ENCODE data around the gene SMPD3.

The SMPD3 gene

GRCh38 chr16:68433316-68433715 is 15.0 kb downstream of the SMPD3 start:
- no peak for DNase-seq (ENCODE audit: low spot score)

GRCh38 chr16:68432701-68433100 is 15.6 kb downstream of the SMPD3 start:
- no peak for DNase-seq (ENCODE audit: low spot score)

DNA sequence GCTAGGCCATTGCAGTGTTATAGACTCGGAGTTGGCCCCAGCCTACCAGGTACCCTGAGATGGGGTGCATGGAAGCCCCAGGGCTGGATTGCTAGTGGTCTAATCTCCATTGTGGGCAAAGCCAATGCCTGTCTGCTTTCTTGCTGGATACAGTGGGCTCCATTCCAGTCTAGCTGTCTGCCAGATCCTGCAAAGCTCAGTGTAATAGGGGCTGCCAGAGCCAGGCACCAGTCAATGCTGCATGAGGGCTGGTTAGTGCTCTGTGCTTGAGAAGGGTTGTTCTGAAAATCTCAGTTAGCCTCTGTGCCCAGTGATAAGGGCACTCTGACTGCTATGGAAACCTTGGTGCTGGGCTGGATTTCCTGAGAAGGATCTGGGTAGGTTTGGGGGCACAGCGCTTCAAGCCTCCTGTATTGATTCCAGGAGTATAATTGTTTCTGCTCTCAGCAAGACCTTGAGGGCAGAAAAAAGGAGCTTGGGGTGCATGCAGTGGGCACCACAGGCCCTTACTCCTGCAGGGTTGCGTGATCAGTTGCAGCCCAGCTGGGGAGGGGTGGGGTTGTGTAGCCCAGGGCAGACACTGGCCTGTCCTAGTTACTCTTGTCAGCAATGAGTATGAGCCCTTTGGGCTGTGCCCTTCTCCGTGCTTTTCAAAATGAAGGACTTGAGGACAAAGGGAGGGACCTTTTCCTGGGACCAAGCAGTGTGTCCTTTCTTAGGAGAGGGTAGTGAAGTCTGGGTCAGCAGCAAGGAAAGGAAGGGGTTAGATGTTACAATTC is 19.0 kb downstream of the SMPD3 start:
- no peak for DNase-seq (ENCODE audit: low spot score)

DNA sequence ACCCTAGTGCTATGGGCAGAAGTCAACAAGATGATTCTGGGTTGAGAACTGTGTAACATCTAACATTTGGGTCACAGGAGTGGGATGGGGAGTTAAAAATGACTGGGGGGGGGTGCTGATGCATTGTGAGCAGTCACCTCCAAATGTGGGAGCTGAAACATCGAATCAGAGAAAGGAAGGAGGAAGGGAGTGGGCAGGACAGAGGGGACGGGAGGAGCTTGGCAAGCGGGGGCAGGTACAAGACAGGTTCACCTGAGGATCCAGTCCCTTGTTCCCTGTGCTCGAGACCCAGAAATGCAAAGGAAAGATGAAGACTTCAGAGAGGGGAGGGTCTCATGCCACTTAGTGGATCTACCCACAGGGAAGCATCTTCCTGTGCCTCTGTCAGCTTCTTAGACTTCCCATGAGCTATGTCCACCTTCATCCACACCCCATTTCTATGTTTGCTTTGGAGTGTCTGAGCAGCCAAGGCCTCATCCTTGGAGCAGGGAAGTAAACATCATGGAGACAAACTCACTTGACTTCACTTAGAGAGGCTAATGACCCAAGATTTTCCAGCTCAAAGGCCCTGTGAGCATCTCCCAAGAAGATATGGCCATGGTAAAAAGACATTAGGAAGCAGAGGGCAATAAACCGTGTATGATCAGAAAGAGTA is 20.5 kb downstream of the SMPD3 start:
- DNase-seq (ENCODE audit: low spot score): no peak

DNA sequence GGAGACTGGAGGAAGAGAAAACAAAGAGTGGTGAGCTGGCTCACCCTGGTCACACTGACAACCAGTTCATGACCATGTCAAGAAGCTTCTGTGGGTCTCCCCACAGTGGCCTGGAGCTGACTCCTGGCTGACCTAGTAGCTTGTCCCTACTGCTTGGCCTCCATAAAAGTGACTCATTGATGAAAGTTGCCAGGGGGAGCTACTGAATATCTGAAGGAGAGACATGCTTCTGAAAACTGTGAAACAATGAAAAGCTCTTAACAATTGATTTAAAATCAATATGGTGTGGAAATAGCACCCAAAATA is 22.0 kb downstream of the SMPD3 start:
- no peak for DNase-seq (ENCODE audit: low spot score)

GRCh38 chr16:68425498-68426346 is 22.6 kb downstream of the SMPD3 start:
- DNase-seq (ENCODE audit: low spot score): no peak

- no peak for DNase-seq (ENCODE audit: low spot score)
Measured at GRCh38 chr16:68423771-68424170, 24.5 kb downstream of the SMPD3 start.

GRCh38 chr16:68422396-68422960 is 25.8 kb downstream of the SMPD3 start:
- no peak for DNase-seq (ENCODE audit: low spot score)

- DNase-seq (ENCODE audit: low spot score): no peak
Measured at GRCh38 chr16:68421076-68421475, 27.2 kb downstream of the SMPD3 start.

DNA sequence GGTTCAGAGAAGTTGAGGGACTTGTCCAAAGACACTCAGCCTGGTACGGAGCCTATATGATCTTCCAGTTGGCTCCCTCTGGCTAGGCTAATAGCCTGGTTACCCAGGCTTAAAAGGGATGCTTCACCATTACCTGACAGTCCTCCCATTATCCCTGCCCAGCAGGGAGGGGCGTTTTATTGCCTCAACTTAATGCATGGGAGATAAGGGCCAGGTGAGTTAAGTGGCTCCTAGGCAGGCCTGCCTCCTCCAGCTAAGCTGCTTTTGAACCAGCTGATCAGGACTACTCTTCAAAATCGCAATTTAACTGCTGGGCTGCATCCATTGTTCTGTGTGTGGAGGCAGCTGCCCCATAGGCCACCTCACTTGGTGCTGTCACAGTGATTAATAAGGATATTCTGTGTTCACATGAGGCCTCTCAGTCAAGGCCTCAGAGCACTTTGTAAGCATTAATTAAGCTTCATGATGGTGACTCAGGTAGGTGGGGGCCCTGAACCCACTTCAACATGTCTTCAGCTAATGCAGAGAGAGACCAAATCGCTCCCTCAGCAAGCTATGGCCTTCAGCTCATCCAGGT is 27.9 kb downstream of the SMPD3 start:
- DNase-seq (ENCODE audit: low spot score): no peak

DNA sequence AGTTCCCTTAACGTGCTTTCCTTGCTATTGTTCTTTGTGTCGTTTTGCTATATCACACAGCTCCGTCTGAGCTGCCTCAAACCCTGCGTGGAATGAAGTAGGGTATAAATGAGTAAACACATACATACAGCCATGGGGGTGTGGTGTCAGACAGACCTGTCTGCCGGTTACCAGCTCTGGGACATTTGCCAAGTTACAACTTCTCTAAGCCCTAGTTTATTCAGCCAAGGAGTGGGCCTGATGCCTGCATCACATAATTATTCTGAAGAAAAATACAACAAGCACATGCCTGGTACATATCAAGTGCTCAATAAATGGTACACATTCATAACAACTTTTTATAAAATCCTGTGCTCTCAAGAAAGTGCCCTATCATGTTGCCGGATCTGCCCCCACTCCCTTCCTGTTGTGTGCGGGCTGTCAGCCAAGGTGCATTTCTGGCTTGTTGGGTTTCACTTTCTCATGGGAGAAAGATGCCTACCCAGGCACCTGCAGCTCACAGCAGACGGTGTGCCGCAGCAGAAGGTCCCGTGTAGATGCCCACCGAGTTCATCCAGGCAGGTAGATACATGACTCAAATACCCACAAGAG is 30.5 kb downstream of the SMPD3 start:
- DNase-seq (ENCODE audit: low spot score): no peak

GRCh38 chr16:68416057-68417046 is 32.0 kb downstream of the SMPD3 start:
- no peak for DNase-seq (ENCODE audit: low spot score)

GRCh38 chr16:68414581-68414980 is 33.7 kb downstream of the SMPD3 start:
- DNase-seq (ENCODE audit: low spot score): no peak

- no peak for DNase-seq (ENCODE audit: low spot score)
Measured at GRCh38 chr16:68412061-68412460, 36.2 kb downstream of the SMPD3 start.

DNA sequence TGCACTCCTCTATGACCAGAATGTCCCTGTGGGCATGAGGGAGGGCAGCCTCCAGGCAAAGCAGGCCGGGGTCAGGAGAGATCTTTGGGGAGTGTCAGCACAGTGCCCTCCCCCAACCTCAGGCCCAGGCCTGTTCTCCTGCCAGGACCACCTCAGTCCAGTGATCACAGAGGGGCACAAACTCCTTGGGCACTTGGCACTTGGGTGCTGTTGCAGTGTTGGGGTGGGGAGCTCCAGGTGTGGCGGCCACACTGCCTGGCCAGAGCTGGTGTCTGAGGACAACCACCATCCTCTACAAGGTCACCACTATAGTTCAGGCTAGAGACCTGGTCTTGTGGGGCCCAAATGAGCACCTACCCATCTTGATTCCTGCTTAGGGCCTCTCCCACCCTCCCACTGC is 37.2 kb downstream of the SMPD3 start:
- no peak for DNase-seq (ENCODE audit: low spot score)

GRCh38 chr16:68408967-68409366 is 39.3 kb downstream of the SMPD3 start:
- no peak for DNase-seq (ENCODE audit: low spot score)

GRCh38 chr16:68408428-68408827 is 39.9 kb downstream of the SMPD3 start:
- DNase-seq (ENCODE audit: low spot score): no peak

DNA sequence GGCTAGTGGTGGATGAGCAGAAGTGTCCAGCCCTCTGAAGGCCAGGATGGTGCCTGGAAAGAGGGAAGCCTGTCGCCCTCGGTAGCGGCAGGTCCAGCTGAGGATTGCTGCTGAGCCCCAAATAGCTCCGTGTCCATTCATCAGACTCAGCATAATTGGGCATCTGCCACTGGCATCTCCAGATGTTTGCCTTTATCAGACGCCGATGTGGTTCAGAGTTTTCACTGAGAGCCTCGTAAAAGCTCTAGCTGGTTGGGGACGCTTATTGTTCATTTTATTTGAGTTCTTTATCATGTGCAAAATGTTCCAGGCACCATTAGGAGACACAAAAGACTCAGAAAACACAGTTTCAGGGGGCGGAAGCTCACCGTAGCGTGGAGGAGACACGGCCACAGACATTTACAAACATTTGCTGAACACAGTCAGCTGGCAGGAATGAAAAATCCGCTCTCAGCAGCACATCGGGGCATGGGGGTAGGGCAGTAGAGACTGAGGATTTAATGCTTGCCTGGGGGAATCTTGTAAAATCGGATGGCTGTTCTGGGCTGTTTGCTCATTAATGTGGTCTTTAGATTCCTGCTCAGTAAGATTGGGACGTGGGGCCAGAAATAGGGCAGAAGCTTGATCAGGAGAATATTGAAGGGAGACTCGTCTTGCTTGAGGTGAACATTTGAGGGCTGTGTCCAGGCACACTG is 41.7 kb downstream of the SMPD3 start:
- no peak for DNase-seq (ENCODE audit: low spot score)

- no peak for DNase-seq (ENCODE audit: low spot score)
Measured at GRCh38 chr16:68404736-68405345, 43.5 kb downstream of the SMPD3 start.

DNA sequence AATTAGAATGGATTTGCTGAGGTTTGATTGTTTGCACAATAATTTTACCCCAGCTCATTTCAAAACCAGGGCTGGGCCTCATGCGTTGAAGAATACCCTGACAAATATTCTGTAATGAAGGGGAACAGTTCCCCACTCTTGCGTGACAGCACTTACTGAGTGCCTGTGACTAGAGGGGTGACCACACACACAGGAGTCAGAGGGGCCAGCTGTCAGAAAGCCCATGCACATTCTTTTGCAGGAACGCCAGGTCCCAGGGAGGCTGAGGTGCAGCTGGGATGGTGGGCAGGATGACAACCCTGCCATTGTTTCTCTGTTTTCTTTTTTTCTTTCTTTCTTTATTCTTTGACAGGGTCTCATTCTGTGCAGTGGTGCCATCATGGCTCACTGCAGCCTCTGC is 44.6 kb downstream of the SMPD3 start:
- DNase-seq (ENCODE audit: low spot score): no peak
